Rectal smooth muscle tissue (tissue), 1 donor: ENCODE data around the gene OLA1.

Experiments
- H3K27ac ChIP-seq: one replicate; pipeline ENCODE4 v1.7.0; 2013; ENCODE audit warnings: low read depth, low read length, inconsistent platforms
- H3K27me3 ChIP-seq: one replicate; pipeline ENCODE4 v1.7.0; 2013; ENCODE audit warnings: low read length; ENCODE audit not compliant: control insufficient read depth, insufficient read depth
- H3K36me3 ChIP-seq: one replicate; pipeline ENCODE4 v1.7.0; 2013; ENCODE audit warnings: low read length; ENCODE audit not compliant: control insufficient read depth, insufficient read depth
- H3K4me1 ChIP-seq: one replicate; pipeline ENCODE4 v1.7.0; 2013; ENCODE audit warnings: low read length; ENCODE audit not compliant: control insufficient read depth, insufficient read depth
- H3K4me3 ChIP-seq: one replicate; pipeline ENCODE4 v1.7.0; 2013; ENCODE audit warnings: low read length
- H3K9ac ChIP-seq: one replicate; pipeline ENCODE4 v1.7.0; 2013; ENCODE audit warnings: low read length

Gene OLA1

DNA sequence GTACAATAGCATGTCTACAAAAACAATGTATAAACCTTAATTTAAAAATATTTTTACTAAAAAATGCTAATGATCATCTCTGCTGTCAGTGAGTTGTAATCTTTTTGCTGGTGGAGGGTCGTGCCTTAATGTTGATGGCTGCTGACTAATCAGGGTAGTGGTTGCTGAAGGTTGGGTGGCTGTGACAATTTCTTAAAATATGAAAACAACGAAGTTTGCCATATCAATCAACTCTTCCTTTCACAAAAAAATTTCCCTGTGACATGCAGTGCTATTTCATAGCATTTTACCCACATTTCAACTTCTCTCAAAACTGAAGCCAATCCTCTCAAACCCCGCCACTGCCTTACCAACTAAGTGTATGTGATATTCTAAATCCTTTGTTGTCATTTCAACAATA lies 112.4 kb downstream of the OLA1 start:
- Histone ChIP-seq H3K9ac (no peak overlapping the region), H3K36me3 (no peaks in the 10 kb centered on the region), H3K27ac (no peak overlapping the region), H3K27me3 (no peaks in the 10 kb centered on the region), H3K4me1 (no peaks in the 10 kb centered on the region), H3K4me3 (no peak overlapping the region)

DNA sequence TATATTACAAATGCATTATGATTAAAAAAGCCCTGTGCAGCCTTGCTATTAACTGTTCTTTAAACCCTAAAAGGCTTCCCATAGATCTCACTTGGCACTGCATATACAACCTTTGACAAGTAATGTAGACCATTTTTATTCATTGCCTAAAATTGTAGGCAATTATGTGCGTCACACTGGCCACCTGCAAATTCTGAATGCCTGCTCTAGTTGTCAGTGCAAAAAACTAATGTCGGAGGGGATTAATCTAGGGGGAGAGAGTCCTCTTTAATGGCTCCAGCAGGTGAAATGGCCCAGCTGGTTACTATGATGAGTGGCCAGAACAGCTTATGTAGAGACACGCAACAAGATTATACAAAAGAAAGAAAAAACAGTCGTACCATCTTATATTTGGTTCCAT lies 123.2 kb downstream of the OLA1 start:
- no peaks in the 10 kb centered on the region for H3K27me3 ChIP-seq
- H3K27ac ChIP-seq: no peak overlapping the region
- H3K4me1 ChIP-seq: no peaks in the 10 kb centered on the region
- no peak overlapping the region for H3K4me3 ChIP-seq
- no peaks in the 10 kb centered on the region for H3K36me3 ChIP-seq
- no peak overlapping the region for H3K9ac ChIP-seq

DNA sequence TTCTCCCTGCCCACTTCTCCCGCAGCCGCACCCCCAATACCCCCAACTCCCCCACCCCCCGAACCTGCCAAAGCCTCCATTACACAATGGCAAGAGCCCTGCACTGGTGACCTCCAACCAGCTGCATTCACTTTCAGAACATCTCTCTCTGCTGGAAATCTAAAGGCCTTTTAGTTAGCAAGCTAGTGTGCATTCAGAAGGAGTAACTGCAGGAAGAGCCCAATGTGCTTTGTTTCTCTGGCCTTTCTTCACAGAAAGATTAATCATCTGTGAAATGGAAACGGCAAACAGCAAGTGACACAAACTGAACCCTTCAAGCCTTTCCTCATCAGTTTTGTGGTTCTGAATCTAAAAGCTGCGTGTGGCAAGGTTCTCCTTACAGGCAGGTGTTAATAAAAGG lies 124.2 kb downstream of the OLA1 start:
- H3K4me3 ChIP-seq: no peak overlapping the region
- H3K27me3 ChIP-seq: no peaks in the 10 kb centered on the region
- H3K27ac ChIP-seq: no peak overlapping the region
- H3K36me3 ChIP-seq: no peaks in the 10 kb centered on the region
- no peaks in the 10 kb centered on the region for H3K4me1 ChIP-seq
- no peak overlapping the region for H3K9ac ChIP-seq

DNA sequence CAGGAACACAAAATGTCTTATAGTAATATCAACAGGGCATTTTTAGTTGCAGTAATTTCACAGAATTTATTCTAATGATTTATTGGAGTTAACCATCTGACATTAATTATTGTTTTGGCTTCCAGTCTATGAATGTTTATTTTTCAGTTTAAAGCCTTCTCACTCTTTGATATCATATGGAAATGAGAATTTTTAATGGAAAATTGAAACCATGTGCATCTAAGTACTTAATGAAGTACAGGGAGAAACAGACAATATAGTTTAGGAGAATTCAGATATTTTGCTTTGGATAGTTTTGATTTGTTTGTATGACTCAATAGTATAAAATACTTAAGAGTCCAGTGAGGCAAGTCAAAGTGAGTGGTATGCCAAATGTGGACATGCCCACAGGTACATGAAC lies 126.1 kb downstream of the OLA1 start:
- H3K27ac ChIP-seq: no peak overlapping the region
- no peak overlapping the region for H3K9ac ChIP-seq
- no peaks in the 10 kb centered on the region for H3K36me3 ChIP-seq
- H3K4me1 ChIP-seq: no peaks in the 10 kb centered on the region
- H3K4me3 ChIP-seq: no peak overlapping the region
- H3K27me3 ChIP-seq: no peaks in the 10 kb centered on the region

DNA sequence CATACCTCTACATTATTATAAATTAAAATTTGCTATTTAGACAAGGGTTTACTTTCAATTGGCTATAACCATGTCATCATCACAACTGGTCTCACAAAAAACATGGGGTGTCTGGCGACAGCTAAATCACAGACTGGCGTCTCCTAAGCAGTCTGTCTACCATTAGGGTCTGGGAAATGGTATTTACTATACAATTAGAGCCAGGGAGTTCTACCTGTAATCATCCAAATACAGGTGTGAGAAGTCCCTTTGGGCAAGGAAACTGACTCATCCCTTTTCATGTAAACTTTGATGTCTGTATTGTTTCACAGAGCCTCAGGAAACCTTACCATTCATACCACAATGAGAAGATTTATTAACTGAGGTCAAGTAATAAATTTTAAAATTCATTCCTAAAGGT lies 126.7 kb downstream of the OLA1 start:
- Histone ChIP-seq H3K4me1 (no peaks in the 10 kb centered on the region), H3K27ac (no peak overlapping the region), H3K4me3 (no peak overlapping the region), H3K36me3 (no peaks in the 10 kb centered on the region), H3K27me3 (no peaks in the 10 kb centered on the region), H3K9ac (no peak overlapping the region)

DNA sequence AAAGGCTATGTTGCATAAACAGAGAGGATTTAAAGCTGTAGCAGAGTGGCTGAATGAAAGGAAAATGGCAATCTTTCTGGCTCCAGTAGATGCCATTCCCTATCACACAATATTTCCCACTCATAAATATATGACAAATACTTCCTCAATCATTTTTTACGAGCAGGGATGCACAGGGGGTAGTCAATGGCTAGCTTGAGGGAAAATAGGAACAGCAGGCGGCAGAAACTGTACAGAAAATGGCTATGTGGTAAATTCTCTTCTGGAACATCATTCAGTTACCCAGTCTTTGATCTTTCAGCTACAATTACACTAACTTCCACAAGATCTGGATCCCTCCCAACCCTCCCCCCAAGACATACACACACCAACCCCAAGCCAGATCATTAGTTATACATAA lies 127.2 kb downstream of the OLA1 start:
- no peak overlapping the region for H3K4me3 ChIP-seq
- H3K4me1 ChIP-seq: no peaks in the 10 kb centered on the region
- no peaks in the 10 kb centered on the region for H3K36me3 ChIP-seq
- no peak overlapping the region for H3K27ac ChIP-seq
- no peak overlapping the region for H3K9ac ChIP-seq
- H3K27me3 ChIP-seq: no peaks in the 10 kb centered on the region

DNA sequence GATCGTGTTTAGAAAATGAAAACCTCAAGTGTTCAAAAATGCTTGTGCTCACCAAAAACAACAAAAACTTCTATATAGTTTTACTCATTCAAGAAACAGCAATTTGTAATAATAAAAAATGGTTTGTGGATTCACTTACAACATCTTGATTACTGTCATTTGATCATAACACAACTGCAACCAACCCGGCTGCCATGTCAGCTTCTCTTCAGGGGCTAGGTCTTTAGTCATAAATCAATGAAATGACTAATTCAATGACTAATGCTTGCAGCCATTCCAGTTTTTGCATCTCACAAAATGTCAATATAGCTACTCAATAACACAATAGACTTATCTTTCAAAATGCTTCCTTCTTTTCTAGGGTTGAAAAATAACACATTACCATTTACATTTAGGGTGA lies 128.0 kb downstream of the OLA1 start:
- H3K4me3 ChIP-seq: no peak overlapping the region
- no peak overlapping the region for H3K9ac ChIP-seq
- H3K27me3 ChIP-seq: no peaks in the 10 kb centered on the region
- no peaks in the 10 kb centered on the region for H3K4me1 ChIP-seq
- H3K36me3 ChIP-seq: no peaks in the 10 kb centered on the region
- no peak overlapping the region for H3K27ac ChIP-seq

DNA sequence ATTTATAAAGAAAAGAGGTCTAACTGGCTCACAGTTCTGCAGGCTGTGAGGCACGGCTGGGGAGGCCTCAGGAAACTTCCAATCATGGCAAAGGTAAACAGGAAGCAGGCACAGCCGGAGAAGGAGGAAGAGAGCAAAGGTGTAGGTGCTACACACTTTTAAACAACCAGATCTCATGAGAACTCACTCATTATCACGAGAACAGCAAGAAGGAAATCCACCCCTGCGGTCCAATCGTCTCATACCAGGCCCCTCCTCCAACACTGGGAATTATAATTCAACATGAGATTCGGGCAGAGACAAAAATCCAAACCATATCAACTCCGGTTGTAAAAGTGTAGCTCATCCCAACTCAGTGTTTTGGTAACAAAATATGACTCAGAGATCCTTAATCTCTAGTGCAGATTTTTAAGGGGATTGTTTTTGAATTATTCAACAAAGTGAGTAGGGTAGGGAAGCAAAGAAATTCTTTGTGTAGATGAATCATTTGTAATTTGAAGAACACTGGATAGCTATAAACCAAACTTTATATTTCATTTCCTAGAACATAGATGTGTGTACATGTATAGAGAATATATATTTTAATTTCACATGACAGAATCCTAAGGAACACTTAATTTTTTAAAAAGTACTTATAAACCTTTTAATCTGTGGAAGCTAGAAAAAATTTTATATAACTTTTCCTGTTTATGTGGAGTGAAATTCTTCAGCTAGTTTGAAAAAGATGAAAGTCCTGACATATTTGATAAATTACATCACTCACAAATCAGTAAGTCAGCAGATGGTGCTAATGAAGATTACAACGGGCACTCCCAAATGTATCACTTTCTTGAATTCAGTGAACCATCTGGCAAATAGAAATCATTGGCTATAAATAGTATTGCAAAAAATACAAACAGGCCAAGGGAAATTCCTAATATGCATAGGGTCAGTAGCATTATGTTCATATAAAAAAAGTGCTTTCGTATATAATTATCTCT lies 130.1 kb downstream of the OLA1 start:
- H3K27me3 ChIP-seq: no peaks in the 10 kb centered on the region
- H3K9ac ChIP-seq: no peak overlapping the region
- H3K27ac ChIP-seq: no peak overlapping the region
- H3K4me1 ChIP-seq: no peaks in the 10 kb centered on the region
- no peaks in the 10 kb centered on the region for H3K36me3 ChIP-seq
- H3K4me3 ChIP-seq: no peak overlapping the region

DNA sequence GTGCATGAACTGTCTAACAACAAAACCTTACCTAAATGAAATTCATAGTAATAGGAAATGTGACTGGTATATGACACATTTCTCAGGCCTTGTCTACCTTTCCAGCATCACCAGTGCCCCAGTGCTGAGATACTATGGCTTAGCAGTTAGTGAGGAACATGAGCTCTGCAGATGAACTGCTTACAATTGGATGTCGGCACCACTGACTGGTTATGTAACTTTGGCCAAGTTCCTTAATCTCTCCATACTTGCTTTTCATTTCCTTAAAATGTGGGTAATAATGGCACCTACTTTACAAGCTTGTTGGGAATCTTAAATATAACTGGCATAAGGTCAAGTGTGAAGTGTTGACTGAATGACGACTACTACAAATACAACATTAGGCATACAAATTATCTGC lies 136.3 kb downstream of the OLA1 start:
- Histone ChIP-seq H3K27ac (no peak overlapping the region), H3K4me3 (no peak overlapping the region), H3K9ac (no peak overlapping the region), H3K4me1 (no peaks in the 10 kb centered on the region), H3K36me3 (no peaks in the 10 kb centered on the region), H3K27me3 (no peaks in the 10 kb centered on the region)

DNA sequence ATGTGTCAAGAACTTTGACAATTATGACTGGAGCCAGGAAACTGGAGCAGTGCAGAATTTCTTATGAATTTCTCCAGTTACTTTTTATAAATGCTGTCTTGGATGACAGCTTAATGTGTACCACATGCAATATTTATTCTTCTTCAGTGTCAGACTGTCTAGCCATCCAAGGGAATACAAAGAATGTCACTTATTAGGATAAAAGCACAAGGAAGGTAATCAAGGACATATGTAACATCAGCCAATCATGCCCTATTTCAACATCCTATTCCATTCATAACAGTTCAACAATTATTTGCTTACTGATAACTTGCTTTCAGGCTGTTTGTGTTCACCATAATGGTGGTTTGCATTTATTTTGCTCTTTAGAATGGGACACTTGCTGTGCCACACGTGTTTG lies 139.8 kb downstream of the OLA1 start:
- Histone ChIP-seq H3K27me3 (no peaks in the 10 kb centered on the region), H3K4me3 (no peak overlapping the region), H3K36me3 (no peaks in the 10 kb centered on the region), H3K9ac (no peak overlapping the region), H3K27ac (no peak overlapping the region), H3K4me1 (no peaks in the 10 kb centered on the region)

DNA sequence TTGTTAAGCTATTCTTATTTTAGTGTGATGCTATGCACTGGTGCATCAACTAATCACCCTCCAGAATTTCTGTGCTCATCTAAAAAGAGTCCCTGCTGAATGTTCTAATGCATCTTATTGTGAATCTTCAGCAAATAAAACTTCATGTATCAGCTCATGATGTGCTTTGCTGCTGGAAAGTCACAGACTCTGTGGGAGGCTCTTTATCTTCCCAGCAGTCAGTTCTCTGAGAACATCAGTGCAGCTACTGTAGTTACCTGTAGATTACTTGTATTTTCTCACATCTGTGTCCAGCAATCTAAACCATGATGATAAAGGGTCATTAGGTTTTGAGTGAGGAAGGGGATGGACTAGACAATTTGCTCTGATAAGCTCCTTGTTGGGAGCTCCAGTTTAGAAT lies 141.6 kb downstream of the OLA1 start:
- H3K9ac ChIP-seq: no peak overlapping the region
- no peaks in the 10 kb centered on the region for H3K4me1 ChIP-seq
- H3K4me3 ChIP-seq: no peak overlapping the region
- no peaks in the 10 kb centered on the region for H3K36me3 ChIP-seq
- no peaks in the 10 kb centered on the region for H3K27me3 ChIP-seq
- no peak overlapping the region for H3K27ac ChIP-seq

DNA sequence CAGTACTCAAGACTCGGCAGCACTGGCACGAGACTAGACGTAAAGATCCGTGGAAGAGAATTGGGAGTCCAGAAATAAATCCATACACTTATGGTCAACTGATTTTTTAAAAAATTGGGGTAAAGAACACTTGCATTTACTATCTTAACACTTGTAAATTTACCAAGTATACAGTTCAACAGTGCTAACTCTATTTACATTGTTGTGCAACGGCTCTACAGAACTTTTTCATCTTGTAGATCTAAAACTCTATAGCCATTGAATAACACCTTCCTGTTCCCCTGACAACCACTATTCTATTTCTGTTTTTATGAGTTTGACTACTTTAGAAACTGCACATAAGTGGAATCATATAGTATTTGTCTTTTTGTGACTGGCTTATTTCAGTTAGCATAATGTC lies 153.8 kb downstream of the OLA1 start:
- Histone ChIP-seq H3K27ac (no peak overlapping the region), H3K9ac (no peak overlapping the region), H3K4me1 (no peaks in the 10 kb centered on the region), H3K4me3 (no peak overlapping the region), H3K36me3 (no peaks in the 10 kb centered on the region), H3K27me3 (no peaks in the 10 kb centered on the region)

DNA sequence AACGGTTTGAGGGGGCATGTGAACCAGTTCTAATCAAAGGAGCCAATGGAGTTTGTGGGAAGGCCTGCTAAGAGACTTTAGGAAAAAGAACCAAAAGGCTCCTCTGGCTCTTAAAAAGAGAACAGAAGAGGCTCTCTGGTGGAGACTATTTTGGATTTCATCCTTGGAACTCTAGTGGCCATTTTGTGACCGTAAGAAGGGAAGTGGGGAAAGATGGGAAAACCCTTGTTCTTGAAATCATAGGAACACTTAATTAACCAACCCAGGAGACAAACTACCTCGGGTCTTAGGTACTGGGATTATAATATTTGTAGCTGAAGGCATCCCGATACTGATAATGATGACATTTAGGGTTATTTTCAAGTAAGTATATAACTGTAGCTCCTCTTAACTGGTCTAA lies 157.9 kb downstream of the OLA1 start:
- Histone ChIP-seq H3K36me3 (no peaks in the 10 kb centered on the region), H3K27me3 (no peaks in the 10 kb centered on the region), H3K27ac (no peak overlapping the region), H3K4me3 (no peak overlapping the region), H3K4me1 (no peaks in the 10 kb centered on the region), H3K9ac (no peak overlapping the region)
